Spleen (tissue), 11 donors: Measurements from ENCODE around the gene SLC5A9. TPM values are rescaled to one million over a fixed set of nuclear protein-coding genes. Genes with fewer than 3 reads are reported as not detected.

Experiments
- DNase-seq: peaks from one replicate; pipeline ENCODE4 v3.0.0-alpha.2; 2020
- H3K27ac ChIP-seq, 8 donors: fragments of 200-600 bp; sonication (generic) in 7 of 8; 1 replicate in 4 of 8; 2 replicates in 4 of 8; pipeline versions ENCODE4 v1.5.0 to v1.8.0; 2016 to 2021; ENCODE audit warnings: inconsistent platforms in 4 of 8, mild to moderate bottlenecking in 4 of 8, moderate library complexity in 1 of 8
- H3K27me3 ChIP-seq, 7 donors: fragments of 200-600 bp; sonication (generic) in 6 of 7; replicated peaks in 1 of 7; 1 replicate in 4 of 7; 2 replicates in 3 of 7; pipeline versions ENCODE4 v1.5.0 to v1.8.0; 2016 to 2021; ENCODE audit warnings: inconsistent platforms in 3 of 7, mild to moderate bottlenecking in 1 of 7
- H3K36me3 ChIP-seq, 6 donors: fragments of 200-600 bp; sonication (generic) in 5 of 6; 1 replicate in 4 of 6; 2 replicates in 2 of 6; pipeline versions ENCODE4 v1.5.0 to v1.8.0; 2016 to 2021; ENCODE audit warnings: inconsistent platforms in 2 of 6
- H3K4me1 ChIP-seq, 6 donors: fragments of 200-600 bp; sonication (generic) in 5 of 6; 1 replicate in 3 of 6; 2 replicates in 3 of 6; pipeline versions ENCODE4 v1.5.0 to v1.8.0; 2016 to 2021; ENCODE audit warnings: inconsistent platforms in 3 of 6
- H3K4me3 ChIP-seq, 8 donors: fragments of 200-600 bp; sonication (generic) in 7 of 8; 1 replicate in 4 of 8; 2 replicates in 4 of 8; pipeline versions ENCODE4 v1.5.0 to v1.8.0; 2016 to 2021; ENCODE audit warnings: inconsistent platforms in 4 of 8, mild to moderate bottlenecking in 4 of 8, moderate library complexity in 2 of 8
- H3K9me3 ChIP-seq, 8 donors: fragments of 200-600 bp; sonication (generic) in 7 of 8; 1 replicate in 4 of 8; 2 replicates in 4 of 8; pipeline versions ENCODE4 v1.5.0 to v1.8.0; 2016 to 2021; ENCODE audit warnings: inconsistent platforms in 4 of 8
- CTCF ChIP-seq, 11 experiments: fragments of 200-600 bp in 7 of 11; fragments of 450-650 bp in 4 of 11; sonication (generic) in 4 of 11; IDR thresholded peaks in 8 of 11; conservative IDR thresholded peaks in 3 of 11; 1 replicate in 7 of 11; 2 replicates in 4 of 11; pipeline versions ENCODE4 v1.4.0 to v1.8.0; 2016 to 2021; ENCODE audit warnings: antibody characterized with exemption in 11 of 11, inconsistent platforms in 4 of 11, mild to moderate bottlenecking in 1 of 11
- POLR2A ChIP-seq, 3 donors: fragments of 450-650 bp; IDR thresholded peaks; one replicate each; pipeline ENCODE4 v1.5.1; 2017; ENCODE audit warnings: antibody characterized with exemption in 3 of 3, mild to moderate bottlenecking in 1 of 3
- POLR2AphosphoS5 ChIP-seq, 3 donors: sonication (generic); formaldehyde crosslinking; IDR thresholded peaks; one replicate each; pipeline ENCODE4 v1.5.1; 2017; ENCODE audit warnings: antibody characterized with exemption in 3 of 3
- WGBS, 5 donors: extraction: QIAGEN DNeasy Blood & Tissue Kit in 3 of 5; methylation state at CpG; one replicate each; pipeline versions ENCODE4 v1.1.5 to v1.1.7; 2013 to 2018; 5-methylcytosine and 5-hydroxymethylcytosine counted together
- intact Hi-C: fragments of 100-400 bp; cut with DNase I; formaldehyde crosslinking; loops from one replicate; pipeline ENCODE4 v1.15.0; 2023; ENCODE audit warnings: low total_unique reads
- polyA plus RNA-seq, 3 donors: library from polyadenylated mRNA; stranded (reverse); fragments of 200-250 nt; gene quantifications; one replicate each; pipeline ENCODE4 v1.2.1, GENCODE V29; 2013
- total RNA-seq, 7 donors: library from RNA; depleted of rRNA in 3 of 7; stranded (reverse); fragments of >200 nt in 3 of 7; fragmentation: NEBNext Ultra II Directional in 4 of 7; extraction: Animal tissue kit (Norgen Biotek cat#: 25700) in 4 of 7; gene quantifications; one replicate each; pipeline versions ENCODE4 v1.1.0 to v1.2.1, GENCODE V29; 2016 to 2021
- donor health status: healthy with polysubstance abuse.
- donor health status: DM: no; HTN: no; CAD: no; lungs with moderate emphysema.
- donor health status: DM: no; HTN: no; CAD: no.
- donor health status: Bipolar disorder and iron deficiency.
- donor health status: healthy.
- donor health status: DM: no; HTN: no; CAD: no.
- donor health status: DM: yes; HTN: yes; CAD: no.

SLC5A9 gene
- total and polyA plus RNA-seq, 10 donors, result 0.51 to 2.1 (median 0.90) TPM

- Histone ChIP-seq H3K9me3 (no peaks in the 10 kb centered on the region), H3K4me1 (peaks cover 0 to 39% (median 18%) of the 10 kb centered on the region in 6 donors), H3K4me3 (peak overlapping the region in 1 of 8 donors; percentile 24), H3K27me3 (no peaks in the 10 kb centered on the region), H3K27ac (peak overlapping the region in 7 of 8 donors; percentile 23 to 88 (median 54)), H3K36me3 (no peaks in the 10 kb centered on the region)
- WGBS, 5 donors, result 43 to 54% (median 50%) methylated on average over 10 of the region's 10 CpGs
- DNase-seq, result peak; percentile 83
- intact Hi-C loops, result no loop called here
- TF ChIP-seq POLR2A (IDR thresholded peaks at IDR 0.05), result no peak
- peak in 1 of 3 donors; percentile 54 for TF ChIP-seq POLR2AphosphoS5 (IDR thresholded peaks at IDR 0.05)
These were observed 4.9 kb downstream of the SLC5A9 start for GRCh38 chr1:48227165-48228013.

GRCh38 chr1:48228156-48228555, 5.6 kb downstream of the SLC5A9 start:
- no peak for DNase-seq
- Histone ChIP-seq H3K9me3 (no peaks in the 10 kb centered on the region), H3K4me1 (peaks cover 0 to 39% (median 18%) of the 10 kb centered on the region in 6 donors), H3K27me3 (no peaks in the 10 kb centered on the region), H3K27ac (peak overlapping the region in 6 of 8 donors; percentile 23 to 88 (median 67)), H3K4me3 (peak overlapping the region in 1 of 8 donors; percentile 24), H3K36me3 (no peaks in the 10 kb centered on the region)
- intact Hi-C loops, result no loop called here
- WGBS, 5 donors, result 74 to 84% (median 80%) methylated on average over 5 of the region's 5 CpGs
- no peak for TF ChIP-seq POLR2AphosphoS5 (IDR thresholded peaks at IDR 0.05)
- no peak for TF ChIP-seq POLR2A (IDR thresholded peaks at IDR 0.05)
- no peak for TF ChIP-seq CTCF (IDR thresholded peaks at IDR 0.05 in 8 of 11, conservative IDR thresholded peaks at IDR 0.05 in 3 of 11)

GRCh38 chr1:48229317-48229716, 6.8 kb downstream of the SLC5A9 start:
- Histone ChIP-seq H3K4me1 (peaks cover 0 to 45% (median 19%) of the 10 kb centered on the region in 6 donors), H3K4me3 (no peak overlapping the region), H3K9me3 (no peaks in the 10 kb centered on the region), H3K36me3 (no peaks in the 10 kb centered on the region), H3K27me3 (no peaks in the 10 kb centered on the region), H3K27ac (peak overlapping the region in 3 of 8 donors; percentile 46 to 88 (median 62))
- WGBS, 5 donors, result 72 to 87% (median 76%) methylated on average over 6 of the region's 6 CpGs
- intact Hi-C loops, result no loop called here
- DNase-seq, result no peak
- TF ChIP-seq POLR2AphosphoS5 (IDR thresholded peaks at IDR 0.05) (peak in 1 of 3 donors; percentile 50), POLR2A (IDR thresholded peaks at IDR 0.05) (no peak)

- 83 to 91% (median 87%) methylated on average over 4 of the region's 4 CpGs for WGBS, 5 donors
- no peak overlapping the region for H3K4me3 ChIP-seq
- intact Hi-C loops, result loop anchor here (10.0 kb wide), 2 partner anchors 125 to 245 kb away; partner anchors contain the start of gene SPATA6
- H3K27ac ChIP-seq, result peak overlapping the region in 1 of 8 donors; percentile 88
- H3K36me3 ChIP-seq, result no peaks in the 10 kb centered on the region
- TF ChIP-seq POLR2A (IDR thresholded peaks at IDR 0.05) (no peak), POLR2AphosphoS5 (IDR thresholded peaks at IDR 0.05) (no peak), CTCF (IDR thresholded peaks at IDR 0.05 in 8 of 11, conservative IDR thresholded peaks at IDR 0.05 in 3 of 11) (no peak)
- no peaks in the 10 kb centered on the region for H3K27me3 ChIP-seq
- H3K9me3 ChIP-seq, result no peaks in the 10 kb centered on the region
- H3K4me1 ChIP-seq, result peaks cover 0 to 46% (median 19%) of the 10 kb centered on the region in 6 donors
- DNase-seq, result no peak
These were observed 7.7 kb downstream of the SLC5A9 start for GRCh38 chr1:48230236-48230635.

GRCh38 chr1:48232722-48233121, 10.2 kb downstream of the SLC5A9 start:
- Histone ChIP-seq H3K9me3 (no peaks in the 10 kb centered on the region), H3K36me3 (no peaks in the 10 kb centered on the region), H3K4me1 (peaks cover 0 to 40% (median 13%) of the 10 kb centered on the region in 6 donors), H3K27ac (no peak overlapping the region), H3K4me3 (no peak overlapping the region), H3K27me3 (no peaks in the 10 kb centered on the region)
- no peak for DNase-seq
- TF ChIP-seq POLR2A (IDR thresholded peaks at IDR 0.05) (no peak), CTCF (IDR thresholded peaks at IDR 0.05 in 8 of 11, conservative IDR thresholded peaks at IDR 0.05 in 3 of 11) (no peak), POLR2AphosphoS5 (IDR thresholded peaks at IDR 0.05) (no peak)
- 63 to 92% (median 71%) methylated on average over 1 of the region's 1 CpG for WGBS, 5 donors
- intact Hi-C loops, result loop anchor here (10.0 kb wide), 2 partner anchors 128 to 242 kb away; partner anchors contain the start of gene SPATA6
